GM23248 (cell line): ENCODE data around the gene NELFA. TPM values are rescaled to one million over a fixed set of nuclear protein-coding genes. Genes with fewer than 3 reads are reported as not detected.

Source experiments
- DNase-seq: peaks from one replicate; pipeline ENCODE4 v3.0.0-alpha.2; 2015
- H2AFZ ChIP-seq: fragments of 200-600 bp; sonication (generic); 2 replicates; pipeline ENCODE4 v1.6.1; 2016; ENCODE audit warnings: antibody characterized with exemption
- H3F3A ChIP-seq: fragments of 200-600 bp; sonication (generic); 2 replicates; pipeline ENCODE4 v1.6.1; 2016; ENCODE audit warnings: mild to moderate bottlenecking, antibody characterized with exemption, mixed run types; ENCODE audit not compliant: insufficient read depth
- H3K27ac ChIP-seq: fragments of 200-600 bp; sonication (generic); 2 replicates; pipeline ENCODE4 v1.5.1; 2016; ENCODE audit warnings: mild to moderate bottlenecking
- H3K27me3 ChIP-seq: fragments of 200-600 bp; sonication (generic); replicated peaks from 2 replicates; pipeline ENCODE4 v1.6.1; 2016; ENCODE audit warnings: mild to moderate bottlenecking; ENCODE audit not compliant: insufficient read depth
- H3K36me3 ChIP-seq: fragments of 200-600 bp; sonication (generic); 2 replicates; pipeline ENCODE4 v1.6.1; 2016; ENCODE audit warnings: low read depth, mild to moderate bottlenecking
- H3K4me1 ChIP-seq: fragments of 200-600 bp; sonication (generic); 2 replicates; pipeline ENCODE4 v1.6.1; 2016; ENCODE audit warnings: mild to moderate bottlenecking; ENCODE audit not compliant: insufficient read depth
- H3K4me2 ChIP-seq: fragments of 200-600 bp; sonication (generic); one replicate; pipeline ENCODE4 v1.6.1; 2016; ENCODE audit warnings: mild to moderate bottlenecking; ENCODE audit not compliant: unreplicated experiment
- H3K4me3 ChIP-seq: fragments of 200-600 bp; sonication (generic); 2 replicates; pipeline ENCODE4 v1.5.1; 2016; ENCODE audit warnings: mild to moderate bottlenecking
- H3K79me2 ChIP-seq: fragments of 200-600 bp; sonication (generic); 2 replicates; pipeline ENCODE4 v1.6.1; 2016; ENCODE audit warnings: mild to moderate bottlenecking; ENCODE audit not compliant: insufficient read depth
- H3K9ac ChIP-seq: fragments of 200-600 bp; sonication (generic); 2 replicates; pipeline ENCODE4 v1.6.1; 2016; ENCODE audit warnings: mild to moderate bottlenecking
- H3K9me2 ChIP-seq: fragments of 200-600 bp; sonication (generic); 2 replicates; pipeline ENCODE4 v1.6.1; 2016; ENCODE audit warnings: mixed run types, mild to moderate bottlenecking, moderate library complexity; ENCODE audit not compliant: insufficient read depth
- H3K9me3 ChIP-seq: fragments of 200-600 bp; sonication (generic); one replicate; pipeline ENCODE4 v1.6.1; 2017; ENCODE audit warnings: low read depth
- H4K20me1 ChIP-seq: fragments of 200-600 bp; sonication (generic); 2 replicates; pipeline ENCODE4 v1.6.0; 2016; ENCODE audit not compliant: insufficient read depth
- EZH2 ChIP-seq: fragments of 200-600 bp; sonication (generic); IDR thresholded peaks from 2 replicates; pipeline ENCODE4 v1.6.1; 2018; ENCODE audit warnings: antibody characterized with exemption, mild to moderate bottlenecking; ENCODE audit not compliant: insufficient read depth, poor library complexity, severe bottlenecking
- EZH2phosphoT487 ChIP-seq: fragments of 200-600 bp; sonication (generic); IDR thresholded peaks from 2 replicates; pipeline ENCODE4 v1.6.1; 2018; ENCODE audit warnings: antibody characterized with exemption, moderate library complexity, mild to moderate bottlenecking, low read depth; ENCODE audit not compliant: insufficient read depth
- WGBS, 2 experiments: methylation state at CpG; one replicate each; pipeline ENCODE4 v1.1.6; 2015 to 2017; ENCODE audit warnings: low lambda C conversion rate in 2 of 2, low coverage in 1 of 2; ENCODE audit errors: missing lambda C conversion rate in 2 of 2; 5-methylcytosine and 5-hydroxymethylcytosine counted together
- in situ Hi-C: fragments of 300-500 bp; cut with MboI; formaldehyde crosslinking; loops from 2 replicates; pipeline ENCODE4 v1.15.0; 2020
- polyA plus RNA-seq: library from polyadenylated mRNA; unstranded; fragments of >200 nt; fragmentation: Nextera tagmentation; extraction: Ambion mirVana; gene quantifications from 2 replicates; pipeline ENCODE4 v1.2.1, GENCODE V29; 2016
- total RNA-seq: library from RNA; depleted of rRNA; stranded (reverse); fragments of >200 nt; shearing (Covaris generic); gene quantifications from 2 replicates; pipeline ENCODE4 v1.2.3, GENCODE V29; 2014; rRNA removed

The NELFA gene
- 16.9 and 18.7 TPM in 2 replicates for total RNA-seq
- polyA plus RNA-seq, result 23.6 and 23.9 TPM in 2 replicates

DNA sequence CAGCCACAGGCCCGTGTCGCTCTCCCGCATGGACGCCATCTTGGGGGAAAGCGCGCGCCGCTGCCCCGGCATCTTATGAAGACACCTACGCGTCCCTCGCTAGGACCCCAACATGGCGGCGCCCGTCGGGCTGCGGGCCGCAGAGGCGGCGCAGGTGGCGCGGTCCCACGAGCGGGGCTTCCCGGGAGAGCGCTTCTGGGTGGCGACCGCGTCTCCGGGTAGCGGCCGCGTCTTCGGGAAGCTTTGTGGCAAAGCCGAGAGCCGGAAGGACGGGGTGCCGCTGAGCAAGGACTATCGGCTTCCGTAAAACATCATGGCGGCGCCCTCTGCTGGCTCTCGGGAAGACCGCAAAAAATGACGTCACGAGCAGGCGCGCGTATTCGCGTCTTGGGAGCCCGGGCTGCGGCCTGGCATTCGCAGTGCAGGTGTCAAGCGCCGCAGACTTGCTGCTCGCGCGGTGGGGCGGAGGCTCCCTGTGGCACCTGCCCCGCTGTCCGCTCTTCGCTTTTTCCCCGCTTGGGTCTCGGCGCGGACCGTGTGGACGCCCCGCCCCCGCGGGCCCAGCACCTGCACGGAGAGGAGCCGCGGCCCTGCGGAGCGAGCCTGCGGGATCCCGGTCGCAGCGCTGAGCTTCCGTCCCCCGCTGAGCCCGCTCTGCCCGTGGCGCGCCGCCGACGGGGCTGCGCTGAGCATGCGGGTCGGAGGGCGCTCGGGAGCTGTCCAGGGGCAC, at the start of gene NELFA:
NELFA (minus strand) TSS at position 54 of the 730 bp plus-strand sequence; CDS start at position 39, 15 bp downstream.
- DNase-seq, result peak; percentile 97
- no peaks in the 10 kb centered on the region for H3K36me3 ChIP-seq
- H3K4me1 ChIP-seq, result peaks cover 11% of the 10 kb centered on the region; the same call in 1 of the 2 replicates
- no peaks in the 10 kb centered on the region for H3K27me3 ChIP-seq
- peaks cover 46% of the 10 kb centered on the region for H3K79me2 ChIP-seq
- peak within 1 kb of the TSS; percentile 93 for H3K4me3 ChIP-seq
- TF ChIP-seq EZH2phosphoT487 (no peak), EZH2 (no peak)
- no peaks in the 10 kb centered on the region for H3K9me2 ChIP-seq
- no peaks in the 10 kb centered on the region for H3K9me3 ChIP-seq
- peak within 1 kb of the TSS; percentile 81 for H3K27ac ChIP-seq
- H2AFZ ChIP-seq, result peak within 1 kb of the TSS; percentile 89
- in situ Hi-C loops, result no loop called here
- no peaks in the 10 kb centered on the region for H3F3A ChIP-seq
- peak within 1 kb of the TSS; percentile 96 for H3K4me2 ChIP-seq
- 1% methylated on average over 61 to 90 of the region's 95 CpGs for WGBS, 2 experiments
- peak within 1 kb of the TSS; percentile 89 for H3K9ac ChIP-seq
- no peaks in the 10 kb centered on the region for H4K20me1 ChIP-seq

DNA sequence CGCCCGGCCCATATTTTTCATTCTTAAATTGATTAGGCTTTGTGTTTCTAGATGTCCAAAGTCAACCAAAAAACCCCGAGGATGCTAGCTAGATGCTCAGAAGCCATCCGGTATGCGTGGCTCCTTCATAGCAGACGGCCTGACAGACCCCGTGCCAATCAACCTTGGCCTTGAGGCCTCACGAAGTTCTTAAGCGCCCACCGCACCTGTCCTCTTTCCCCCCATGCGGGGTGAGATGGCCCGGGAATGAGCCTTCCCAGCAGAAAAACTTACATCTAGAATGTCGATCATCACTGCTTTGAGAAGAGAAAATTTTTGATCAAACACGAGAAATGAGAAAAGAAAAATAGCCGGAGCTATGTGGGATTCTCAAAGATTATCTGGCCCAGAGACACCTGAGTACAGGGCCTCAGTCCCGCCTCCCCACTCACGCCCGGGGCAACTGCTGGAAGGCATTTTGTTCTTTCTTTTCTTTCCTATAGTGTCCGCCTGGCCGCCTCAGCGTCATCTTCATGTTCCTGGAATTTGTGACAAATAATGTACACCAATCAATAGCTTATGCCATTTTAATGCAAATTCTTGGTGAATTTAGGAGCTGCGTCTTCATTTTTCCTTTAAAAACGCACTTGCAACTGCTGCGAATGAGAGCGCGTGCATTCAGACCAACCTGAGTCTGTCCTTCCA, 48.8 kb upstream of the NELFA start:
- WGBS, 2 experiments, result 67 to 68% methylated on average over 26 of the region's 26 CpGs
- DNase-seq, result no peak

DNA sequence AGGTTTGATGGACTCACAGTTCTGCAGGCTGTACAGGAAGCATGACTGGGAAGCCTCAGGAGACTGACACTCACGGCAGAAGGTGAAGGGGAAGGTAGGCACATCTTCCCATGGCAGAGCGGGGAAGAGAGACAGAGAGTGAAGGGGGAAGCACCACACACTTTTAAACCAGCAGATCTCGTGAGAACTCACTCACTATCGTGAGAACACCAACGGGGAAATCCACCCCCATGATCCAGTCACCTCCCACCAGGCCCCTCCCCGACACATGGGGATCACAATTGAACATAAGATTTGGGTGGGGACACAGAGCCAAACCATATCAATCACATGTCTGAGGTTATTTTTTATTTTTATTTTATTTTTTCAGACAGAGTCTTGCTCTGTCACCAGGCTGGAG, 45.4 kb upstream of the NELFA start:
- Histone ChIP-seq H3K9me2 (no peaks in the 10 kb centered on the region), H4K20me1 (no peaks in the 10 kb centered on the region), H3K4me2 (no peak overlapping the region), H3K9me3 (no peaks in the 10 kb centered on the region), H3K4me1 (no peaks in the 10 kb centered on the region), H3F3A (no peaks in the 10 kb centered on the region), H3K79me2 (no peaks in the 10 kb centered on the region), H3K4me3 (no peak overlapping the region), H3K9ac (no peak overlapping the region), H3K36me3 (no peaks in the 10 kb centered on the region), H3K27ac (no peak overlapping the region), H3K27me3 (peaks cover 50% of the 10 kb centered on the region), H2AFZ (no peak overlapping the region)
- DNase-seq, result no peak
- in situ Hi-C loops, result no loop called here
- WGBS, 2 experiments, result 50 to 65% methylated on average over 6 of the region's 6 CpGs
- TF ChIP-seq EZH2, result no peak
- no peak for TF ChIP-seq EZH2phosphoT487

More for the DNA sequence above, 48.8 kb upstream of the NELFA start:
- peaks cover 45% of the 10 kb centered on the region for H3K27me3 ChIP-seq
- H3K27ac ChIP-seq, result no peak overlapping the region
- no peaks in the 10 kb centered on the region for H4K20me1 ChIP-seq
- H3K4me1 ChIP-seq, result no peaks in the 10 kb centered on the region
- H3K9me2 ChIP-seq, result no peaks in the 10 kb centered on the region
- no peaks in the 10 kb centered on the region for H3K9me3 ChIP-seq
- no peak overlapping the region for H3K4me2 ChIP-seq
- H2AFZ ChIP-seq, result no peak overlapping the region
- H3F3A ChIP-seq, result no peaks in the 10 kb centered on the region
- peak; percentile 81 for TF ChIP-seq EZH2
- no peak; the same call in 1 of the 2 replicates for TF ChIP-seq EZH2phosphoT487
- no peaks in the 10 kb centered on the region for H3K36me3 ChIP-seq
- in situ Hi-C loops, result no loop called here
- no peak overlapping the region for H3K4me3 ChIP-seq
- no peaks in the 10 kb centered on the region for H3K79me2 ChIP-seq
- H3K9ac ChIP-seq, result no peak overlapping the region

DNA sequence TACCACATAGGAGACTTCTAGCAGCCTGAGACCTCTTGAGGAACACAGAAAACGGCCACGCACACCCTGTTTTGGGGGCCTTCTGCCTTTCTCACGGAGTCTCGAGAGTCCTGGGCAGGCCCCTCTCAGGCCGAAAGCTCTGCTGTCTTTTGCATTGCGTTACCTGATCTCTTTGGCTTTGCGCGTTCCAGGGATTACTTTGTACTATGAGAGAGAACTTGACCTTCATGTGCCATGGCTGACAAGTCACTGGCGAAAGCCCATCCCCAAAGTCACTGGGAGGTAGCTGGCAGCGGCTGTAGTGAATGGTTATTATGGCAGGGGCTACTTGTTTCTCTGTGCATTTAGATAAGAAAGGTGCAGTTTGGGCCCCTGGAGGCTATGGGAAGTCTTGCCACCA, 42.3 kb upstream of the NELFA start:
- H3K4me1 ChIP-seq, result no peaks in the 10 kb centered on the region
- H3K4me3 ChIP-seq, result no peak overlapping the region
- no peaks in the 10 kb centered on the region for H4K20me1 ChIP-seq
- H3K9me2 ChIP-seq, result no peaks in the 10 kb centered on the region
- no peaks in the 10 kb centered on the region for H3K9me3 ChIP-seq
- H3K9ac ChIP-seq, result no peak overlapping the region
- H3K27ac ChIP-seq, result no peak overlapping the region
- peaks cover 30% of the 10 kb centered on the region for H3K27me3 ChIP-seq
- TF ChIP-seq EZH2 (no peak), EZH2phosphoT487 (no peak)
- no peak for DNase-seq
- WGBS, 2 experiments, result 71 to 75% methylated on average over 10 of the region's 10 CpGs
- H3K36me3 ChIP-seq, result no peaks in the 10 kb centered on the region
- H3K4me2 ChIP-seq, result no peak overlapping the region
- H3K79me2 ChIP-seq, result no peaks in the 10 kb centered on the region
- H2AFZ ChIP-seq, result no peak overlapping the region
- H3F3A ChIP-seq, result no peaks in the 10 kb centered on the region
- in situ Hi-C loops, result no loop called here
